Anterior cingulate cortex (tissue), 58 donors: Measurements from ENCODE around the gene CCDC71L.
"Not testable (repeated sequence)": the region's sequence is repeated elsewhere in the genome, so short reads cannot be mapped to it uniquely, and the experiment has no call there.

Source experiments
- DNase-seq, 58 donors: peaks; one replicate each; lab custom pipeline; 2025; lab: John Stamatoyannopoulos, UW

CCDC71L gene

GRCh38 chr7:106660862-106661720 lies at the start of gene CCDC71L:
Gene CCDC71L, minus strand, starts transcription at chr7:106661158. Its CDS starts 262 bp downstream, at chr7:106660896.
- DNase-seq, result peak; percentile 25 to 93 (median 82)

GRCh38 chr7:106709604-106710003 lies 48.6 kb upstream of the CCDC71L start:
- DNase-seq, result not testable (repeated sequence)

- no peak for DNase-seq
These were observed 43.3 kb upstream of the CCDC71L start for GRCh38 chr7:106704000-106704840.

GRCh38 chr7:106693677-106694353 lies 32.9 kb upstream of the CCDC71L start:
- DNase-seq, result no peak

GRCh38 chr7:106692450-106693051 lies 31.6 kb upstream of the CCDC71L start:
- DNase-seq, result no peak

GRCh38 chr7:106688161-106688560 lies 27.2 kb upstream of the CCDC71L start:
- DNase-seq, result not testable (repeated sequence)

- DNase-seq, result no peak
These were observed 23.0 kb upstream of the CCDC71L start for GRCh38 chr7:106683941-106684340.

GRCh38 chr7:106681815-106682495 lies 21.0 kb upstream of the CCDC71L start:
- no peak for DNase-seq

GRCh38 chr7:106679153-106679931 lies 18.4 kb upstream of the CCDC71L start:
- no peak for DNase-seq

GRCh38 chr7:106678795-106679152 lies 17.8 kb upstream of the CCDC71L start:
- no peak for DNase-seq

GRCh38 chr7:106676506-106676905 lies 15.5 kb upstream of the CCDC71L start:
- not testable (repeated sequence) for DNase-seq

GRCh38 chr7:106673688-106674087 lies 12.7 kb upstream of the CCDC71L start:
- DNase-seq, result not testable (repeated sequence)

GRCh38 chr7:106671930-106672329 lies 11.0 kb upstream of the CCDC71L start:
- DNase-seq, result not testable (repeated sequence)

- DNase-seq, result no peak
These were observed 10.2 kb upstream of the CCDC71L start for GRCh38 chr7:106671160-106671559.

GRCh38 chr7:106668861-106669524 lies 8.0 kb upstream of the CCDC71L start:
- no peak for DNase-seq

GRCh38 chr7:106666353-106666752 lies 5.4 kb upstream of the CCDC71L start:
- DNase-seq, result no peak

GRCh38 chr7:106664343-106664742 lies 3.4 kb upstream of the CCDC71L start:
- DNase-seq, result no peak
